Fibroblast of lung (primary cell): ENCODE results near the gene HES1. TPM values are rescaled to one million over a fixed set of nuclear protein-coding genes. Genes with fewer than 3 reads are reported as not detected.

Experiments used
- DNase-seq, 2 donors: peaks; one replicate each; pipeline versions ENCODE4 v3.0.0 to v3.0.0-alpha.2; 2010; ENCODE audit warnings: low read depth in 2 of 2
- H2AFZ ChIP-seq: 2 replicates; pipeline ENCODE4 v1.5.1; 2012; ENCODE audit warnings: low read length, control low read depth, inconsistent platforms
- H3K27ac ChIP-seq: 2 replicates; pipeline ENCODE4 v1.5.1; 2011; ENCODE audit warnings: low read length, control low read depth; ENCODE audit not compliant: insufficient read depth
- H3K27me3 ChIP-seq: 2 replicates; pipeline ENCODE4 v1.5.1; 2011; ENCODE audit warnings: mild to moderate bottlenecking, low read length; ENCODE audit not compliant: control insufficient read depth, insufficient read depth
- H3K36me3 ChIP-seq: 2 replicates; pipeline ENCODE4 v1.5.1; 2011; ENCODE audit warnings: low read length; ENCODE audit not compliant: control insufficient read depth, insufficient read depth
- H3K4me1 ChIP-seq: 2 replicates; pipeline ENCODE4 v1.5.1; 2011; ENCODE audit warnings: low read length; ENCODE audit not compliant: control insufficient read depth, insufficient read depth; ENCODE audit errors: extremely low read depth
- H3K4me2 ChIP-seq: 2 replicates; pipeline ENCODE4 v1.5.1; 2011; ENCODE audit warnings: low read length, control low read depth; ENCODE audit not compliant: insufficient read depth; ENCODE audit errors: extremely low read depth
- H3K4me3 ChIP-seq, 4 experiments: fragments of 200-600 bp in 1 of 4; sonication (generic) in 1 of 4; replicated peaks in 1 of 4; 2 replicates each; pipeline ENCODE4 v1.5.1; 2011 to 2016; ENCODE audit warnings: low read length in 4 of 4, low read depth in 3 of 4, mild to moderate bottlenecking in 3 of 4, control low read depth in 2 of 4, inconsistent platforms in 1 of 4, mixed read lengths in 1 of 4; ENCODE audit not compliant: insufficient read depth in 1 of 4; ENCODE audit errors: control extremely low read depth in 1 of 4
- H3K79me2 ChIP-seq: 2 replicates; pipeline ENCODE4 v1.5.1; 2012; ENCODE audit warnings: mild to moderate bottlenecking, low read length, inconsistent platforms; ENCODE audit not compliant: control insufficient read depth, insufficient read depth
- H3K9ac ChIP-seq: 2 replicates; pipeline ENCODE4 v1.5.1; 2011; ENCODE audit warnings: mild to moderate bottlenecking, low read length, control low read depth; ENCODE audit not compliant: insufficient read depth
- H3K9me3 ChIP-seq: 2 replicates; pipeline ENCODE4 v1.5.1; 2012; ENCODE audit warnings: low read depth, low read length; ENCODE audit not compliant: control insufficient read depth, insufficient read depth
- H4K20me1 ChIP-seq: 2 replicates; pipeline ENCODE4 v1.5.1; 2011; ENCODE audit warnings: low read length; ENCODE audit not compliant: control insufficient read depth, insufficient read depth; ENCODE audit errors: extremely low read depth
- CTCF ChIP-seq, 2 donors: IDR thresholded peaks in 1 of 2; conservative IDR thresholded peaks in 1 of 2; 1 replicate in 1 of 2; 2 replicates in 1 of 2; pipeline ENCODE4 v1.5.1; 2011 to 2012; ENCODE audit warnings: low read length in 2 of 2, control low read depth in 1 of 2, inconsistent platforms in 1 of 2, low read depth in 1 of 2, mild to moderate bottlenecking in 1 of 2
- EZH2 ChIP-seq: IDR thresholded peaks from 2 replicates; pipeline ENCODE4 v1.5.1; 2012; ENCODE audit warnings: low read length, control low read depth, mild to moderate bottlenecking; ENCODE audit errors: missing control alignments
- polyA plus RNA-seq, 2 donors: library from polyadenylated mRNA; depleted of rRNA in 1 of 2; stranded (reverse) in 1 of 2; unstranded in 1 of 2; fragments of >200 nt; gene quantifications; 2 replicates each; pipeline ENCODE4 v1.2.1, GENCODE V29; 2011 to 2012; ENCODE audit warnings: missing spikeins in 1 of 2
- total RNA-seq: library from RNA; depleted of rRNA; stranded (reverse); fragments of >200 nt; gene quantifications from 2 replicates; pipeline ENCODE4 v1.2.1, GENCODE V29; 2014

Gene HES1
- total and polyA plus RNA-seq, 2 donors (not counting 1 experiment from before 2014, with no cell fraction given) = 0.17 to 1.2 TPM

GRCh38 chr3:194103983-194104751 is 31.8 kb upstream of the HES1 start:
- Histone ChIP-seq H3K9me3 (no peaks in the 10 kb centered on the region), H3K4me3 (no peak overlapping the region), H3K79me2 (no peaks in the 10 kb centered on the region), H3K4me2 (no peak overlapping the region), H3K4me1 (no peaks in the 10 kb centered on the region), H3K9ac (no peak overlapping the region), H3K27me3 (peaks cover 7% of the 10 kb centered on the region), H3K27ac (no peak overlapping the region), H4K20me1 (no peaks in the 10 kb centered on the region), H3K36me3 (no peaks in the 10 kb centered on the region), H2AFZ (no peak overlapping the region)
- no peak for TF ChIP-seq CTCF (conservative IDR thresholded peaks at IDR 0.05 in 1 of 2, IDR thresholded peaks at IDR 0.05 in 1 of 2; ENCODE audit: low read depth in 1 of 2, low read length in 2 of 2)
- no peak for TF ChIP-seq EZH2
- no peak for DNase-seq

GRCh38 chr3:194105292-194105691 is 30.7 kb upstream of the HES1 start:
- no peak overlapping the region for H3K4me2 ChIP-seq
- H3K36me3 ChIP-seq = no peaks in the 10 kb centered on the region
- no peak overlapping the region for H2AFZ ChIP-seq
- no peaks in the 10 kb centered on the region for H4K20me1 ChIP-seq
- peaks cover 3% of the 10 kb centered on the region for H3K27me3 ChIP-seq
- no peak overlapping the region for H3K4me3 ChIP-seq
- H3K4me1 ChIP-seq = no peaks in the 10 kb centered on the region
- no peak overlapping the region for H3K9ac ChIP-seq
- H3K27ac ChIP-seq = no peak overlapping the region
- no peaks in the 10 kb centered on the region for H3K79me2 ChIP-seq
- no peaks in the 10 kb centered on the region for H3K9me3 ChIP-seq
- TF ChIP-seq EZH2 = no peak
- no peak for TF ChIP-seq CTCF (conservative IDR thresholded peaks at IDR 0.05 in 1 of 2, IDR thresholded peaks at IDR 0.05 in 1 of 2; ENCODE audit: low read depth in 1 of 2, low read length in 2 of 2)
- no peak for DNase-seq

GRCh38 chr3:194107107-194107506 is 28.8 kb upstream of the HES1 start:
- no peak overlapping the region for H3K4me2 ChIP-seq
- H3K79me2 ChIP-seq = no peaks in the 10 kb centered on the region
- no peaks in the 10 kb centered on the region for H3K9me3 ChIP-seq
- DNase-seq = no peak
- H3K4me3 ChIP-seq = no peak overlapping the region
- H4K20me1 ChIP-seq = no peaks in the 10 kb centered on the region
- H3K27me3 ChIP-seq = peaks cover 3% of the 10 kb centered on the region
- H3K9ac ChIP-seq = no peak overlapping the region
- H3K27ac ChIP-seq = no peak overlapping the region
- H3K36me3 ChIP-seq = no peaks in the 10 kb centered on the region
- H3K4me1 ChIP-seq = no peaks in the 10 kb centered on the region
- TF ChIP-seq CTCF (conservative IDR thresholded peaks at IDR 0.05 in 1 of 2, IDR thresholded peaks at IDR 0.05 in 1 of 2; ENCODE audit: low read depth in 1 of 2, low read length in 2 of 2) = no peak
- TF ChIP-seq EZH2 = no peak
- no peak overlapping the region for H2AFZ ChIP-seq
